HG03159 (cell line): ENCODE measurements around the gene PLEKHG5.

Source experiments
- ATAC-seq: cut with Tn5 transposase; IDR thresholded peaks from one replicate; pipeline ENCODE4 v1.9.1; 2021; ENCODE audit warnings: mild to moderate bottlenecking, moderate library complexity; ENCODE audit not compliant: unreplicated experiment

PLEKHG5 gene, protein sequence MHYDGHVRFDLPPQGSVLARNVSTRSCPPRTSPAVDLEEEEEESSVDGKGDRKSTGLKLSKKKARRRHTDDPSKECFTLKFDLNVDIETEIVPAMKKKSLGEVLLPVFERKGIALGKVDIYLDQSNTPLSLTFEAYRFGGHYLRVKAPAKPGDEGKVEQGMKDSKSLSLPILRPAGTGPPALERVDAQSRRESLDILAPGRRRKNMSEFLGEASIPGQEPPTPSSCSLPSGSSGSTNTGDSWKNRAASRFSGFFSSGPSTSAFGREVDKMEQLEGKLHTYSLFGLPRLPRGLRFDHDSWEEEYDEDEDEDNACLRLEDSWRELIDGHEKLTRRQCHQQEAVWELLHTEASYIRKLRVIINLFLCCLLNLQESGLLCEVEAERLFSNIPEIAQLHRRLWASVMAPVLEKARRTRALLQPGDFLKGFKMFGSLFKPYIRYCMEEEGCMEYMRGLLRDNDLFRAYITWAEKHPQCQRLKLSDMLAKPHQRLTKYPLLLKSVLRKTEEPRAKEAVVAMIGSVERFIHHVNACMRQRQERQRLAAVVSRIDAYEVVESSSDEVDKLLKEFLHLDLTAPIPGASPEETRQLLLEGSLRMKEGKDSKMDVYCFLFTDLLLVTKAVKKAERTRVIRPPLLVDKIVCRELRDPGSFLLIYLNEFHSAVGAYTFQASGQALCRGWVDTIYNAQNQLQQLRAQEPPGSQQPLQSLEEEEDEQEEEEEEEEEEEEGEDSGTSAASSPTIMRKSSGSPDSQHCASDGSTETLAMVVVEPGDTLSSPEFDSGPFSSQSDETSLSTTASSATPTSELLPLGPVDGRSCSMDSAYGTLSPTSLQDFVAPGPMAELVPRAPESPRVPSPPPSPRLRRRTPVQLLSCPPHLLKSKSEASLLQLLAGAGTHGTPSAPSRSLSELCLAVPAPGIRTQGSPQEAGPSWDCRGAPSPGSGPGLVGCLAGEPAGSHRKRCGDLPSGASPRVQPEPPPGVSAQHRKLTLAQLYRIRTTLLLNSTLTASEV

DNA sequence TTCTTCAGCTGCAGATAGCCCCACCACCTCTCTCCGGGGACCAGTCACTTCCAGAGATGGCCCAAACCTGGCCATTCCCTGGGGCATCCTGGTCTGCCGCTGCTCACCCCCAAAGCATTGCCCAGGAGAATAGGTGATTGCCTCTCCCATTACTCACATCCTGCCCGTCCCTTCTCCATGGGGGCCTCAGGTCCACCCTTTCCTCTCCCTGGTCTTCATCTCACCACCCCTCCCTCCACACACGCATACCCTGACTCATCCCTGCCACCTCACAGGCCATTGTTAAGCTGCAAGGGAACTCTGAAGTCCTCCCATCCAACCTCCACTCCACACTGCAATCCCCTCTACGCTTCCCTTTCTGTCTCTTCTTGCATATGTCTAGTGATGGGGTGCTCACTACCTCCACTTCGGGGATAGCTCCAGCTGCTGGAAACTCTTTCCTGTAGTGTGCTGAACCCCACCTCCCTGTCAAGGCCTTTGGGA lies at the start of gene PLEKHG5:
PLEKHG5 (minus strand) TSS at position 188 of the 483 bp plus-strand sequence. CDS start 14,096 bp downstream, outside the sequence.
- no peak for ATAC-seq

- no peak for ATAC-seq
Measured at GRCh38 chr1:6538956-6539355, 47.5 kb upstream of the PLEKHG5 start.

DNA sequence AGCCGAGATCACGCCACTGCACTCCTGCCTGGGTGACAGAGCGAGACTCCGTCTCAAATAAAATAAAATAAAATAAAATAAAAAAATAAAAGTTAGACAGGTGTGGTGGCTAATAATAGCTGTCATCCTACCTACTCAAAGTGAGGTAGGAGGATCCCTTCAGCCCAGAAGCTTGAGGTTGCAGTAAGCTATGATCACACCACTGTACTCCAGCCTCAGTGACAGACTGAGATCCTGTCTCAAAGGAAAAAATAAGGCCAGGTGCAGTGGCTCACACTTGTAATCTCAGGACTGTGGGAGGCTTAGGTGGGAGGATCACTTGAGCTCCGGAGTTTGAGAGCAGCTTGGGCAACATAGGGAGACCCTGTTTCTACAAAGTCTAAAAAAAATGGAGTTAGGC lies 44.8 kb upstream of the PLEKHG5 start:
- no peak for ATAC-seq

- ATAC-seq: no peak
Measured at GRCh38 chr1:6535214-6535613, 43.7 kb upstream of the PLEKHG5 start.

GRCh38 chr1:6534248-6534822 lies 42.9 kb upstream of the PLEKHG5 start:
- no peak for ATAC-seq

DNA sequence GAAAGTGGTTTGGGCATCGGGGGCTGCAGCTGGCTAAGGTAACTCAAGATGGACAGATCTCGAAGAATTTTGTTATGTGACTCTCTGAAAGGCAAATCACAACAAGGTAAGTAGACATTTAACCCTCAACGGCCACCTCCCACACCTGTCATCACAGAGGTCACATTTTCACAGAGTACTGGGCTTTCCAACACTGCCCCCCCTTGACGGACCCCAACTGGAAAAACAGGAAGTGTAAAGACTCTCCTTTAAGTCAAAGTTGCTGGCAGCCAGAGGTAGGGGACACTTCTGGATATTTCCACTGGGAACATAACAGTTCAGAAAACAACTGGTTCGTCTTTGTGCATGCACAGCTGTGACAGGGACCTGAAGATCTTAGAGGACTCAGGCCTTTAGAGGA lies 40.5 kb upstream of the PLEKHG5 start:
- no peak for ATAC-seq

- no peak for ATAC-seq
Measured at GRCh38 chr1:6530504-6531160, 39.2 kb upstream of the PLEKHG5 start.

DNA sequence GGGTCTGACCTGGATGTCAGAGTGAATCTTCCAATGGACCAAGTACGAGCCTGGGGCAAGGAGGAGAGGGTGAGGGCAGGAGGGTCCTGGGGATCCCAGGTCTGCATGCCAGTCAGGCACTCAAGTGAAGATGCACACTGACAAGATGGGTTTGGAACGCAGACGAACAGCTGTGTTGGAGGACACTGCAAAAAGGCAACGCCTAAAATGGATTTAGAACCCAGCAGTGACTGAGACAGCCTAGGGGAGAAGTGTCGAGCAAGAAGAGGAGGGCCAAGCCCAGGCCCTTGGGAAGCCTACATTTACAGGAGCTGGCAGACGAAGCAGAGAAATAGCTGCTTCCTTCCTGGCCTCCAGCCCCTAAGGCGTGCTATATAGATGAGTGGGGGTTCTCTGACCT lies 37.0 kb upstream of the PLEKHG5 start:
- ATAC-seq: no peak

DNA sequence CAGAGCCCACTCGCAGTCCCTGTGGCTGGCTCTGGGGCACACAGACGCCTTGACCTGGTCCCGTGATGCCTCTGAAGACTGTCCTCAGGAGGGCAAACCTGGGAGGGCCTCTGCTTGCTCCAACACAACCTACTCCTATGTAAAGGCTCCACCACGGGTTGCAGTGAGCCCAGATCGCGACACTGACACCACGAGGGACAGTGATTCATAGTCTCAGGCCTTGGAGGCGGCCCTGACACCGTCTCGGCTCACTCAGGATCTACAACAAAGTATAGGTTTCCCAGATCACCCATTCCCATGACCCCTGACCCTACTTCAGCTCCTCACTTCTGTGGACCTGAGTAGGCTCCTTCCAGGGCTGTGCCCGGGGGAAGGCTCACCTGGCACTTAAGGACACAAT lies 34.8 kb upstream of the PLEKHG5 start:
- no peak for ATAC-seq

- no peak for ATAC-seq
Measured at GRCh38 chr1:6523566-6523965, 32.1 kb upstream of the PLEKHG5 start.

DNA sequence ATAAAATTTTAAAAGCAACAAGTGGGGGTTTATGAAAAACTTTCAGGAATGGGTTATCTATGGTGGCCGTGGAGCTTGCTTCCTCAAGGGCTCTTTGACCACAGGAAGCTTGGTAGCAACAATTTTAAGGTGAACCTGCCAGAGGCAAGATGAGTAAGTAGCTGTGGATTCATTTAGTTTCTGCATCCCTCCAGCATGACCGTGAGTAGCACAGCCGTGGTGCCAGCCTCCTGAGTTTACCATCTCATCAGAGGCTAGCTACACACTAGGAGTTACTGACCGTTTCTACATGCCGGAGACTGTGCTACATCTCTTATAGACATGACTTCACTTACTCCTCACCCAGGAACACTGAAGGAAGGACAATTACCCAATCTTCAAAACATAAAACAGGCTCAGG lies 30.1 kb upstream of the PLEKHG5 start:
- ATAC-seq: no peak

GRCh38 chr1:6519935-6520671 lies 28.6 kb upstream of the PLEKHG5 start:
- no peak for ATAC-seq

DNA sequence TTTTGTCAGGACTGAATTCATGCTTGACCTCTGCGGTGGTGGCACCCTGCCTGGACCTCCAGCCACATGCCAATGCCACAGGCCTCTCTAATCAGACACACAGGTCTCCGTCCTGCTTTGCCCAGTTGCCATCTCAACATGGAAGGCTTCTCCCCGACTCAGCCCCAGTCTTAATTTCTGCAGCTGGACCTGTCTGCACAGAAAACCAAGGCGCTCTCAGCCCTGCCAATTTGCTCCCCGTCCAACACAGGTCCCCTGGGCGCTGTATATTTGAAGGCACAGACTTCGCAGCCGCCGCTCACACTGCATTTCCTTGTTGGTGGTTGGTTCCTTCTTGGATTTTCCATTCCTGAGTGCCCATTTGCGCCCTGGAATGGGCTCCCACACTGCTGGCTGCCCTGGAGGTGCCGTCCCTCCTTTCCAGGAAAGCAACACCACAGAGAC lies 28.0 kb upstream of the PLEKHG5 start:
- no peak for ATAC-seq

- ATAC-seq: no peak
Measured at GRCh38 chr1:6517435-6517851, 26.0 kb upstream of the PLEKHG5 start.

GRCh38 chr1:6515771-6516170 lies 24.3 kb upstream of the PLEKHG5 start:
- ATAC-seq: no peak

DNA sequence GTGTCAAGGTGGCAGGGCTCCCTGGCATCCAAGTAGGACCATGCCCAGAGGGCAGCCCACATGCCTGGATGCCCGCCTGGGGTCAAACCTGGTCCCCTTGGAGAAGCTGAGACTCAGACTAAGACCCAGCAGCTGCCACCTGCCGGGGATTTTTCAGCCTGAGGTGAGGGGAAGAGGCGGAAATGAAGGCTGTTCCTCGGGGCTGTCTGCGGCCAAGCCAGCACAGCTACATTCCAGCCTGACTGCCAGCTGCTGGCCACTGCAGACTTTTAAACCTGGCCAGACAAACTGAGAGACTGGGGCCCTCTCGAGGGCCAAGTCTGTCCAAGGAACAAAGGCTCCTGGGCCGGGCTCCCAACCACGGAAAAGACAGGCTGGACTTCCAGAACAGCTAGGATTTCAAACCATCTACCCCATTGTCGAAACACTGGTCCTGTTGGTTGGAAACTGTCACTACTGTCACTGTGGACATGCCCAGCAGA lies 21.9 kb upstream of the PLEKHG5 start:
- ATAC-seq: no peak

- no peak for ATAC-seq
Measured at GRCh38 chr1:6512908-6513280, 21.4 kb upstream of the PLEKHG5 start.

GRCh38 chr1:6512245-6512907 lies 20.9 kb upstream of the PLEKHG5 start:
- ATAC-seq: no peak

- ATAC-seq: no peak
Measured at GRCh38 chr1:6511561-6512244, 20.2 kb upstream of the PLEKHG5 start.
